ENCODE measurements around the gene SERPINA9.

The SERPINA9 gene

DNA sequence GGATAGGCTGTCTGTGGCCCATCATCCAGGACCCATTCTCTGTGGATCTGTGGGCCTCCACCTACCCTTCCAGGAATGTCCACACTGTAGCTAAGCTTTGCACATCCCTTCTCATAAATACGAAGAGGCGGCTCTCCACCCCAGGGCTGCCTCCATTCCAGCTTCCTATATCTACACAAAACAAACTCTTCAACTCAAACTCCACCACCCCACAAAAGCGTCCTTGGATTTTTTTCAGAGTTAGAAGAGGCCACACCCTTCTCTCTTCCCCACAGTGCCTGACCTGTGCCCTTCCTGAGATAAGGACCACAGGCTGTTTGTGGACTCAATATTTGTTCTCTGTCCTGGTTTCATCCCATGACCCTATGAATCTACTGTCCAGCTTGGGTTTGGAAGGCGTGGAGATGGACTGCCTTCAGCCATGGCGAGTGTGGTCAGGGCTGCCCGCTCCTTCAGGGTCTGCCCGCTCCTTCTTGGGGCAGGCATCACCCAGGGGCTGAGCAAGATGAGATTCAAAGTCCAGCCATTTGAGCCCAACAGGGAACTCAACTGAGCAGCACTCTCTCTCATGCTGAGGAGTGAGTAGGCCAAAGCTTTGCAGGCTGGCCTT lies 46.2 kb upstream of the SERPINA9 start:
- Histone ChIP-seq H3K4me2 (ENCODE audit: low read depth, low read length, poor library complexity, severe bottlenecking) (no peak overlapping the region), H2AFZ (ENCODE audit: low read depth, low read length, severe bottlenecking) (no peak overlapping the region), H3K9me3 (ENCODE audit: insufficient read depth, low read length) (peaks cover 5% of the 10 kb centered on the region; the same call in 1 of the 2 replicates), H3K9me2 (replicated peaks; ENCODE audit: insufficient read depth, low read length) (no peaks in the 10 kb centered on the region), H3K27ac (ENCODE audit: low read depth, low read length) (no peak overlapping the region), H3K36me3 (ENCODE audit: low read length) (no peaks in the 10 kb centered on the region), H3K4me3 (ENCODE audit: insufficient read depth, low read length, poor library complexity, severe bottlenecking) (no peak overlapping the region), H3K9ac (ENCODE audit: low read length) (no peak overlapping the region), H3K27me3 (ENCODE audit: low read length) (no peaks in the 10 kb centered on the region), H3F3A (ENCODE audit: insufficient read depth) (no peaks in the 10 kb centered on the region), H3K79me2 (ENCODE audit: insufficient read depth, low read length) (no peaks in the 10 kb centered on the region), H4K20me1 (ENCODE audit: low read depth, low read length) (no peaks in the 10 kb centered on the region)
- TF ChIP-seq, protein P1, sequence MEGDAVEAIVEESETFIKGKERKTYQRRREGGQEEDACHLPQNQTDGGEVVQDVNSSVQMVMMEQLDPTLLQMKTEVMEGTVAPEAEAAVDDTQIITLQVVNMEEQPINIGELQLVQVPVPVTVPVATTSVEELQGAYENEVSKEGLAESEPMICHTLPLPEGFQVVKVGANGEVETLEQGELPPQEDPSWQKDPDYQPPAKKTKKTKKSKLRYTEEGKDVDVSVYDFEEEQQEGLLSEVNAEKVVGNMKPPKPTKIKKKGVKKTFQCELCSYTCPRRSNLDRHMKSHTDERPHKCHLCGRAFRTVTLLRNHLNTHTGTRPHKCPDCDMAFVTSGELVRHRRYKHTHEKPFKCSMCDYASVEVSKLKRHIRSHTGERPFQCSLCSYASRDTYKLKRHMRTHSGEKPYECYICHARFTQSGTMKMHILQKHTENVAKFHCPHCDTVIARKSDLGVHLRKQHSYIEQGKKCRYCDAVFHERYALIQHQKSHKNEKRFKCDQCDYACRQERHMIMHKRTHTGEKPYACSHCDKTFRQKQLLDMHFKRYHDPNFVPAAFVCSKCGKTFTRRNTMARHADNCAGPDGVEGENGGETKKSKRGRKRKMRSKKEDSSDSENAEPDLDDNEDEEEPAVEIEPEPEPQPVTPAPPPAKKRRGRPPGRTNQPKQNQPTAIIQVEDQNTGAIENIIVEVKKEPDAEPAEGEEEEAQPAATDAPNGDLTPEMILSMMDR (IDR thresholded peaks at IDR 0.05; ENCODE audit: insufficient read depth, low read length, poor library complexity, severe bottlenecking): no peak

DNA sequence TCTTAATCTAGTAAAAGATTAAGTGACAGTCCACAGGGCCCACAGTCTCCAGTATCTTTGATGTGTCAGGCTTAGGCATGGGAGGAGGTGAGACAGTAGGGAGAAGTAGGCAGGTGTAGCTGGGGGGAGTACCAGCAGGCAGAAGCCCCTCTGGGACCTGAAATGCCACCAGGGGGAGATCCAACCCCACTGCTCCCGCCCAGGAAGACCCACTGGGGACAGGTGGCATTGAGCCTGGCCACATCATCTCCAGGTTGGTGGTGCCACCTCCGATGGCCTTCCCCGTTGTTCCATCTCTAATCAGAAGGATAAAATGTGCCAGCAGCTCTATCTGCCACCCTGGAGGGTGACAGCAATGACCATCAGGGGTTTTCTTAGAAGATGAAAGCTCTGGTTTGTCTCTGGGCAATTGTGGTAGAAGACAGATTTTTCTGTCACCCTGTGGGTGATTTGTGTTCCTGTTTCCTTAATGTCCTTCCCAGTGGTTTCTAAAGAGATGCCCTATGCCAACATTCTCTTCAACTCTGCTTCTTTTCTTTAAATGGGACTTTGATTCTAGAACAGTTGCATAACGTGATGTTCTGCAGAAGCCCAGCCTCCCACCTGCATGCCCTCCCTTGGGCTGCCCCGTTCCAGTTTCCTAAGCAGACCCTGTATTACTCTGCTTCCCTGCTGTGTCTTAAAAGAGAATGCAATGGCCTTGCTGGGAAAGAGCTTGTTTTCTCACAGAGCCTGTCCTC lies 45.5 kb upstream of the SERPINA9 start:
- Histone ChIP-seq H2AFZ (ENCODE audit: low read depth, low read length, severe bottlenecking) (no peak overlapping the region), H3K36me3 (ENCODE audit: low read length) (no peaks in the 10 kb centered on the region), H3K27ac (ENCODE audit: low read depth, low read length) (no peak overlapping the region), H3K9me3 (ENCODE audit: insufficient read depth, low read length) (peaks cover 5% of the 10 kb centered on the region; the same call in 1 of the 2 replicates), H3K79me2 (ENCODE audit: insufficient read depth, low read length) (no peaks in the 10 kb centered on the region), H4K20me1 (ENCODE audit: low read depth, low read length) (no peaks in the 10 kb centered on the region), H3K9ac (ENCODE audit: low read length) (no peak overlapping the region), H3K4me2 (ENCODE audit: low read depth, low read length, poor library complexity, severe bottlenecking) (no peak overlapping the region), H3K9me2 (replicated peaks; ENCODE audit: insufficient read depth, low read length) (no peaks in the 10 kb centered on the region), H3F3A (ENCODE audit: insufficient read depth) (no peaks in the 10 kb centered on the region), H3K4me3 (ENCODE audit: insufficient read depth, low read length, poor library complexity, severe bottlenecking) (no peak overlapping the region), H3K27me3 (ENCODE audit: low read length) (no peaks in the 10 kb centered on the region)
- TF ChIP-seq, protein P1 (IDR thresholded peaks at IDR 0.05; ENCODE audit: insufficient read depth, low read length, poor library complexity, severe bottlenecking): no peak
- no peak for TF ChIP-seq EZH2phosphoT487 (conservative IDR thresholded peaks at IDR 0.05; ENCODE audit: low read length)

DNA sequence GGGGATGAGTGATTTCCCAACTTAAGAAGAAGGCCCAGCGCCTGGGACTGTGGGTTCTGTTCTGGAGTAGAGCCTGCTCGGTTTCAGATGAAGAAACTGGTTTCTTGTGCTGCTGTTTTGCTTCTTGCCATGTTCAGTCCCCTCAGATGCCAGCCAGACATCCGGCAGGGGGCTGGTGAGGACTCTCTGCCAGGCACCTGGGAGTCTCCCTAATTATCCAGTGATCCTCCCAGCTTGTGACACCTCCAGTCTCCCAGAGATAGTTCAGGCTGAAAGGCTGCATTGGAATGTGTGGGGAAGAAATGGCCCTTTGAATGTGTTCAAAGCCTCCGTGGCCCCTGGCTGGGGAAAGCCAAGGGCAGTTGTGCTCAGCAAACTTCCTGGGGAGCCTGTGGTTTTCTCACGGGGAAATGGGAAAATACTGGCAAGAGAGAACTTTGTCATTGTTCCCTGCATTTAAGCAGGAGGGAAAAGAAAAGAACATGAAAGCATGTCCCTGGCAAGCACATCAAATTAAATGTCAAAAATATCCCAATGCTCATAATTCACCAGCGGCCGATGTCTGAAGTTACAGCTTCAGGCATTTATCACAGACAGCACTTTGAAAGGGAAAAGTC lies 41.8 kb upstream of the SERPINA9 start:
- Histone ChIP-seq H3K9me3 (ENCODE audit: insufficient read depth, low read length) (peaks cover 5% of the 10 kb centered on the region; the same call in 1 of the 2 replicates), H3K9me2 (replicated peaks; ENCODE audit: insufficient read depth, low read length) (no peaks in the 10 kb centered on the region), H3K36me3 (ENCODE audit: low read length) (no peaks in the 10 kb centered on the region), H3K27ac (ENCODE audit: low read depth, low read length) (no peak overlapping the region), H3K79me2 (ENCODE audit: insufficient read depth, low read length) (no peaks in the 10 kb centered on the region), H3F3A (ENCODE audit: insufficient read depth) (no peaks in the 10 kb centered on the region), H3K4me2 (ENCODE audit: low read depth, low read length, poor library complexity, severe bottlenecking) (no peak overlapping the region), H3K27me3 (ENCODE audit: low read length) (no peaks in the 10 kb centered on the region), H3K9ac (ENCODE audit: low read length) (no peak overlapping the region), H2AFZ (ENCODE audit: low read depth, low read length, severe bottlenecking) (no peak overlapping the region), H4K20me1 (ENCODE audit: low read depth, low read length) (no peaks in the 10 kb centered on the region), H3K4me3 (ENCODE audit: insufficient read depth, low read length, poor library complexity, severe bottlenecking) (no peak overlapping the region)
- TF ChIP-seq, protein P1 (IDR thresholded peaks at IDR 0.05; ENCODE audit: insufficient read depth, low read length, poor library complexity, severe bottlenecking): no peak
- TF ChIP-seq EZH2phosphoT487 (conservative IDR thresholded peaks at IDR 0.05; ENCODE audit: low read length): no peak

All from SU-DHL-6 (cell line).